Osteoblast (primary cell): ENCODE measurements around the gene COL5A2. TPM values are rescaled to one million over a fixed set of nuclear protein-coding genes. Genes with fewer than 3 reads are reported as not detected.

Experiments used
- DNase-seq: peaks from one replicate; pipeline ENCODE4 v3.0.0; 2011; ENCODE audit warnings: low spot score, mixed read lengths; ENCODE audit not compliant: insufficient read length; ENCODE audit errors: missing footprints
- H2AFZ ChIP-seq: 2 replicates; pipeline ENCODE4 v1.6.0; 2011; ENCODE audit warnings: mild to moderate bottlenecking, low read length
- H3K27ac ChIP-seq: 2 replicates; pipeline ENCODE4 v1.5.1; 2011; ENCODE audit warnings: mild to moderate bottlenecking, low read depth, low read length, moderate library complexity
- H3K27me3 ChIP-seq: 2 replicates; pipeline ENCODE4 v1.6.0; 2012; ENCODE audit warnings: mild to moderate bottlenecking, control low read depth, inconsistent platforms, low read length, moderate library complexity; ENCODE audit not compliant: insufficient read depth
- H3K36me3 ChIP-seq: 2 replicates; pipeline ENCODE4 v1.5.1; 2011; ENCODE audit warnings: mild to moderate bottlenecking, low read length, control low read depth, moderate library complexity; ENCODE audit not compliant: insufficient read depth
- H3K4me1 ChIP-seq: 2 replicates; pipeline ENCODE4 v1.5.1; 2011; ENCODE audit warnings: mild to moderate bottlenecking, low read length, control low read depth, moderate library complexity; ENCODE audit not compliant: insufficient read depth
- H3K4me2 ChIP-seq: 2 replicates; pipeline ENCODE4 v1.6.0; 2011; ENCODE audit warnings: mild to moderate bottlenecking, low read length; ENCODE audit not compliant: insufficient read depth
- H3K4me3 ChIP-seq: fragments of 200-600 bp; sonication (generic); 3 replicates; pipeline ENCODE4 v1.5.1; 2012; ENCODE audit warnings: mild to moderate bottlenecking, low read length, inconsistent platforms; ENCODE audit not compliant: insufficient read depth
- H3K79me2 ChIP-seq: 2 replicates; pipeline ENCODE4 v1.6.0; 2012; ENCODE audit warnings: mild to moderate bottlenecking, low read length, control low read depth, inconsistent platforms; ENCODE audit not compliant: insufficient read depth
- H3K9me3 ChIP-seq: 2 replicates; pipeline ENCODE4 v1.5.1; 2011; ENCODE audit warnings: low read depth, low read length, control low read depth
- H4K20me1 ChIP-seq: 2 replicates; pipeline ENCODE4 v1.6.0; 2012; ENCODE audit warnings: mild to moderate bottlenecking, low read length, control low read depth; ENCODE audit not compliant: insufficient read depth
- CTCF ChIP-seq: IDR thresholded peaks from 2 replicates; pipeline ENCODE4 v1.5.1; 2011; ENCODE audit warnings: mild to moderate bottlenecking, low read depth, low read length, moderate library complexity; ENCODE audit errors: extremely low read depth
- total RNA-seq: library from RNA; depleted of rRNA; stranded (reverse); fragments of >200 nt; gene quantifications from 2 replicates; pipeline ENCODE4 v1.2.3, GENCODE V29; 2012

The COL5A2 gene
- total RNA-seq, 1 donor: 879 TPM

GRCh38 chr2:189157456-189157855 is 22.1 kb downstream of the COL5A2 start:
- peak overlapping the region; percentile 26 for H3K27ac ChIP-seq
- peaks cover 36% of the 10 kb centered on the region for H4K20me1 ChIP-seq
- H3K4me1 ChIP-seq: peaks cover 39% of the 10 kb centered on the region
- H3K4me3 ChIP-seq: no peak overlapping the region
- DNase-seq: no peak
- H3K9me3 ChIP-seq: no peaks in the 10 kb centered on the region
- H3K27me3 ChIP-seq: no peaks in the 10 kb centered on the region
- no peak for TF ChIP-seq CTCF
- no peak overlapping the region for H3K4me2 ChIP-seq
- H2AFZ ChIP-seq: no peak overlapping the region
- H3K79me2 ChIP-seq: peaks cover 95% of the 10 kb centered on the region
- H3K36me3 ChIP-seq: peaks cover 5% of the 10 kb centered on the region

- no peak for DNase-seq
- no peak overlapping the region for H3K4me2 ChIP-seq
- H3K4me3 ChIP-seq: no peak overlapping the region
- H3K79me2 ChIP-seq: peaks cover 95% of the 10 kb centered on the region
- no peaks in the 10 kb centered on the region for H3K27me3 ChIP-seq
- peak overlapping the region; percentile 12 for H3K27ac ChIP-seq
- H3K4me1 ChIP-seq: peaks cover 47% of the 10 kb centered on the region
- peaks cover 30% of the 10 kb centered on the region for H4K20me1 ChIP-seq
- TF ChIP-seq CTCF: no peak
- H3K9me3 ChIP-seq: no peaks in the 10 kb centered on the region
- H3K36me3 ChIP-seq: no peaks in the 10 kb centered on the region
- H2AFZ ChIP-seq: no peak overlapping the region
Observed at GRCh38 chr2:189155795-189156194, 23.8 kb downstream of the COL5A2 start.

GRCh38 chr2:189153619-189154018 is 25.9 kb downstream of the COL5A2 start:
- Histone ChIP-seq H3K36me3 (no peaks in the 10 kb centered on the region), H3K9me3 (no peaks in the 10 kb centered on the region), H3K4me3 (no peak overlapping the region), H3K27ac (peak overlapping the region; percentile 37), H4K20me1 (peaks cover 29% of the 10 kb centered on the region), H3K79me2 (peaks cover 95% of the 10 kb centered on the region), H3K27me3 (no peaks in the 10 kb centered on the region), H2AFZ (no peak overlapping the region), H3K4me1 (peaks cover 53% of the 10 kb centered on the region), H3K4me2 (peak overlapping the region; percentile 25)
- TF ChIP-seq CTCF: no peak
- no peak for DNase-seq

- peaks cover 23% of the 10 kb centered on the region for H4K20me1 ChIP-seq
Observed at GRCh38 chr2:189152483-189152882, 27.1 kb downstream of the COL5A2 start.

More at GRCh38 chr2:189152483-189152882, 27.1 kb downstream of the COL5A2 start:
- Histone ChIP-seq H3K9me3 (no peaks in the 10 kb centered on the region), H3K4me2 (peak overlapping the region; percentile 39), H3K79me2 (peaks cover 95% of the 10 kb centered on the region), H3K27me3 (no peaks in the 10 kb centered on the region), H3K36me3 (no peaks in the 10 kb centered on the region), H2AFZ (no peak overlapping the region), H3K4me3 (no peak overlapping the region), H3K4me1 (peaks cover 48% of the 10 kb centered on the region), H3K27ac (peak overlapping the region; percentile 61)
- no peak for DNase-seq
- no peak for TF ChIP-seq CTCF
